Rectal smooth muscle tissue (tissue), 1 donor: ENCODE data around the gene MXD3.

ENCODE experiments used
- H3K27ac ChIP-seq: one replicate; pipeline ENCODE4 v1.7.0; 2013; ENCODE audit warnings: low read depth, low read length, inconsistent platforms
- H3K27me3 ChIP-seq: one replicate; pipeline ENCODE4 v1.7.0; 2013; ENCODE audit warnings: low read length; ENCODE audit not compliant: control insufficient read depth, insufficient read depth
- H3K36me3 ChIP-seq: one replicate; pipeline ENCODE4 v1.7.0; 2013; ENCODE audit warnings: low read length; ENCODE audit not compliant: control insufficient read depth, insufficient read depth
- H3K4me1 ChIP-seq: one replicate; pipeline ENCODE4 v1.7.0; 2013; ENCODE audit warnings: low read length; ENCODE audit not compliant: control insufficient read depth, insufficient read depth
- H3K4me3 ChIP-seq: one replicate; pipeline ENCODE4 v1.7.0; 2013; ENCODE audit warnings: low read length
- H3K9ac ChIP-seq: one replicate; pipeline ENCODE4 v1.7.0; 2013; ENCODE audit warnings: low read length

Gene MXD3

GRCh38 chr5:177291735-177292134, 20.0 kb downstream of the MXD3 start:
- Histone ChIP-seq H3K9ac (no peak overlapping the region), H3K27ac (no peak overlapping the region), H3K4me3 (no peak overlapping the region), H3K4me1 (no peaks in the 10 kb centered on the region), H3K27me3 (no peaks in the 10 kb centered on the region), H3K36me3 (peaks cover 33% of the 10 kb centered on the region)

DNA sequence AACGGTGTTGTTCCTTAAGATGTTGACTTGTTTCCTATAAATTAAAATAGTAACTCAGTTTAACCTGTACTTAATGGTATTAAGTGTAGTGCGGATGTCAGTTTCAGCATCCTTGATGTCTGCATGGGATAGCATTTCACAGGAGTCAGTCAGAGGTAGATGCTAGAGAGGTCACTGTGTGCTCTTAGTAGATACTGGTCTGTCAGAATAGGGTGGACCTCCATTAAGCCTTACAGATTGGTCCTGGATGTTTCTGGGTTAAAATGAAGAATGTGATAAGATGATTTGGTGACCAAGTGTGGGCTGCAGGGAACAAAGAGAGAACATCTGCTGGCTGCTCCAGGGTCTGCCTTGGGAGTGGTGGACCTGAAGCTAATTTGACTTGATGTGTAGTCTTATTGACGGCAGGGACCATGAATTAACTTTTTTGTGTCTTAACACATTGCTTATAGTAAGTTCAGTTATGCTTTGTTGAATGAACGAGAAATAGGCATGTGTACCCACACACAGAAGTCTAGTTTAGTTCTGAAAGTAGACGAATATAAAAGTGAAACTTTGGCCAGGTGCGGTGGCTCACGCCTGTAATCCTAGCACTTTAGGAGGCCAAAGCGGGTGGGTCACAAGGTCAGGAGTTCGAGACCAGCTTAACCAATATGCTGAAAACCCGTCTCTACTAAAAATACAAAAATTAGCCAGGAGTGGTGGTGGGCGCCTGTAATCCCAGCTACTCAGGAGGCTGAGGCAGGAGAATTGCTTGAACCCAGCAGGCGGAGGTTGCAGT, 20.7 kb downstream of the MXD3 start:
- Histone ChIP-seq H3K27ac (no peak overlapping the region), H3K36me3 (peaks cover 34% of the 10 kb centered on the region), H3K4me3 (no peak overlapping the region), H3K9ac (no peak overlapping the region), H3K4me1 (no peaks in the 10 kb centered on the region), H3K27me3 (no peaks in the 10 kb centered on the region)

- Histone ChIP-seq H3K27ac (no peak overlapping the region), H3K36me3 (peaks cover 33% of the 10 kb centered on the region), H3K4me3 (no peak overlapping the region), H3K9ac (no peak overlapping the region), H3K27me3 (no peaks in the 10 kb centered on the region), H3K4me1 (no peaks in the 10 kb centered on the region)
Measured at GRCh38 chr5:177288191-177288590, 23.5 kb downstream of the MXD3 start.

- Histone ChIP-seq H3K36me3 (peaks cover 10% of the 10 kb centered on the region), H3K4me3 (no peak overlapping the region), H3K9ac (no peak overlapping the region), H3K4me1 (no peaks in the 10 kb centered on the region), H3K27me3 (no peaks in the 10 kb centered on the region), H3K27ac (no peak overlapping the region)
Measured at GRCh38 chr5:177276886-177277285, 34.8 kb downstream of the MXD3 start.

GRCh38 chr5:177275883-177276282, 35.8 kb downstream of the MXD3 start:
- Histone ChIP-seq H3K27ac (no peak overlapping the region), H3K4me1 (no peaks in the 10 kb centered on the region), H3K4me3 (no peak overlapping the region), H3K36me3 (peaks cover 17% of the 10 kb centered on the region), H3K27me3 (no peaks in the 10 kb centered on the region), H3K9ac (no peak overlapping the region)

DNA sequence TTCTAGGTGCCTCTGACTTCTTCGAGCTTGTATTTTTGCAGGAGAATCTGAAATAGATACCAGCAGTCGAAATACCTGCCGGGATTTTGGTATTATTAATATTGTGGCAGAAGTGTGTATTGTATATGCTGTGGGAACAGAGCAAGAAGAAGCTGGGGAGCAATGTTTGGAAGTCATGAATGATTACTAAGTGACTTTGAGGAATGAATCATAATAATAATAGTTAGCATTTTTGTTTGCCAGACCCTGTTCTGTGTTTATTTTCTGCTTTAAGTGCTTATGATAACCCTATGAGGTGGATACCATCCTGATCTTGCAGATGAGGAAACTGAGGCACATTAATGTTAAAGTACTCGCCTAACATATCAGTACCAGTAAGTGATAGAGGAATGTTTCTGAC, 40.6 kb downstream of the MXD3 start:
- peaks cover 34% of the 10 kb centered on the region for H3K36me3 ChIP-seq
- H3K4me3 ChIP-seq = no peak overlapping the region
- H3K9ac ChIP-seq = no peak overlapping the region
- no peak overlapping the region for H3K27ac ChIP-seq
- H3K4me1 ChIP-seq = no peaks in the 10 kb centered on the region
- no peaks in the 10 kb centered on the region for H3K27me3 ChIP-seq

GRCh38 chr5:177270653-177271052, 41.0 kb downstream of the MXD3 start:
- H3K36me3 ChIP-seq = peaks cover 35% of the 10 kb centered on the region
- no peak overlapping the region for H3K27ac ChIP-seq
- no peaks in the 10 kb centered on the region for H3K27me3 ChIP-seq
- H3K4me1 ChIP-seq = no peaks in the 10 kb centered on the region
- H3K9ac ChIP-seq = no peak overlapping the region
- H3K4me3 ChIP-seq = no peak overlapping the region

GRCh38 chr5:177269976-177270375, 41.7 kb downstream of the MXD3 start:
- H3K9ac ChIP-seq = no peak overlapping the region
- H3K27ac ChIP-seq = no peak overlapping the region
- H3K36me3 ChIP-seq = peaks cover 35% of the 10 kb centered on the region
- H3K4me3 ChIP-seq = no peak overlapping the region
- H3K4me1 ChIP-seq = no peaks in the 10 kb centered on the region
- H3K27me3 ChIP-seq = no peaks in the 10 kb centered on the region

- H3K4me3 ChIP-seq = no peak overlapping the region
- H3K4me1 ChIP-seq = no peaks in the 10 kb centered on the region
- H3K27ac ChIP-seq = no peak overlapping the region
- no peak overlapping the region for H3K9ac ChIP-seq
- H3K27me3 ChIP-seq = no peaks in the 10 kb centered on the region
- H3K36me3 ChIP-seq = peaks cover 35% of the 10 kb centered on the region
Measured at GRCh38 chr5:177269232-177269895, 42.3 kb downstream of the MXD3 start.

- peaks cover 34% of the 10 kb centered on the region for H3K36me3 ChIP-seq
- no peaks in the 10 kb centered on the region for H3K27me3 ChIP-seq
- H3K4me3 ChIP-seq = no peak overlapping the region
- H3K27ac ChIP-seq = no peak overlapping the region
- no peak overlapping the region for H3K9ac ChIP-seq
- H3K4me1 ChIP-seq = no peaks in the 10 kb centered on the region
Measured at GRCh38 chr5:177265395-177265794, 46.3 kb downstream of the MXD3 start.

DNA sequence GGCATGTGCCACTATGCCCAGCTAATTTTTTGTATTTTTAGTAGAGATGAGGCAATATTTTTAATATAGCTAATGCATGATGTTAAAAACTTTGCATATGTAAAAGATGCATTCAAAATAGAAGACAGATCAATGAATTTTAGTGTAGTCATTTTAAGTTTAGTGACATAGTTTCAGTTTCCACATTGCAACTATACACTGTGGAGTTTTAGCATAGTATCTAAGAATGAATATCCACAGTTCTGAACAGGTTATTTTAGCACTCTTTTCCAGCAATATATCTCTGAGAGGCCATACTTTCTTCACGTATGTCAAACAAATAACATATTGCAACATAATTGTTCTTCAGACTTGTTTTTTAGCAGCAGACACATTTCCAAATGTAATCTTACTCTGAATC, 47.5 kb downstream of the MXD3 start:
- H3K4me1 ChIP-seq = no peaks in the 10 kb centered on the region
- no peaks in the 10 kb centered on the region for H3K27me3 ChIP-seq
- peaks cover 30% of the 10 kb centered on the region for H3K36me3 ChIP-seq
- H3K27ac ChIP-seq = no peak overlapping the region
- no peak overlapping the region for H3K9ac ChIP-seq
- no peak overlapping the region for H3K4me3 ChIP-seq

DNA sequence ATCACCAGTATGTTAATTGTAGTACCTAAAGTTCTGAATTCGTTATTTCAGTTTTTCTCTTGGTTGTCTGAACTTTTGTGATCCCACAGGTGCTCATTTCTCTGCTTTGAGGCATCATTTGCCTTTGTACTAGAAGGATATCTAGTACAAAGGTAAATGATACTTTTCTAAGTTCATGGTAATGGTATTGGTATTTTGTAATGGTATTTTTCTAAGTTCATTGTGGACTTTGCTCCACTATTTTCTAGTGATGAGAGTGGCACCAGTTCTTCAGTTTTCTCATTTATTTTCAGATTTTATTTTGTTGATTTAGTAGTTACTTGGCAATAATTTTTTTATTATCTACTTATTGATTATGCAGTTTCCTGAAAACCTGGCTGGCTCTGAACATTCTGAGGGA, 50.2 kb downstream of the MXD3 start:
- H3K36me3 ChIP-seq = peaks cover 23% of the 10 kb centered on the region
- H3K9ac ChIP-seq = no peak overlapping the region
- no peaks in the 10 kb centered on the region for H3K27me3 ChIP-seq
- no peak overlapping the region for H3K27ac ChIP-seq
- H3K4me3 ChIP-seq = no peak overlapping the region
- H3K4me1 ChIP-seq = no peaks in the 10 kb centered on the region

DNA sequence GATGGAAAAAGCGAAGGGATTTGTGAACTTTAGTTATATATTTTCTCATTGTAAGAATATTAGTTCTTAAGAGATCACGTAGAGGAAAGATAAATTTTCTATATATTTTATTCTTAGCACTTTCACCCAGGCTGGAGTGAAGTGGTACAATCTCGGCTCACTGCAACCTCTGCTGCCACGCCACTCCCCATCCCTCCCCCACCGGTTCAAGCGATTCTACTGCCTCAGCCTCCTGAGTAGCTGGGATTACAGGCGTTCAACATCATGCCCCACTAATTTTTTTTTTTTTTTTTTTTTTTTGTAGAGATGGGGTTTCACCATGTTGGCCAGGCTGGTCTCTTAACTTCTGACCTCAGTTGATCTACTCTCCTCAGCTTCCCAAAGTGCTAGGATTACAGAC, 50.7 kb downstream of the MXD3 start:
- Histone ChIP-seq H3K9ac (no peak overlapping the region), H3K36me3 (peaks cover 18% of the 10 kb centered on the region), H3K27me3 (no peaks in the 10 kb centered on the region), H3K4me3 (no peak overlapping the region), H3K4me1 (no peaks in the 10 kb centered on the region), H3K27ac (no peak overlapping the region)
